NCI-H2107 treated with DMSO at 0.1 percent for 48 hours (cell line): ENCODE results near the gene TNFRSF19.

ENCODE experiments used
- DNase-seq: peaks from one replicate; lab custom pipeline; 2025; ENCODE audit not compliant: unreplicated experiment; lab: John Stamatoyannopoulos, UW

Gene TNFRSF19

DNA sequence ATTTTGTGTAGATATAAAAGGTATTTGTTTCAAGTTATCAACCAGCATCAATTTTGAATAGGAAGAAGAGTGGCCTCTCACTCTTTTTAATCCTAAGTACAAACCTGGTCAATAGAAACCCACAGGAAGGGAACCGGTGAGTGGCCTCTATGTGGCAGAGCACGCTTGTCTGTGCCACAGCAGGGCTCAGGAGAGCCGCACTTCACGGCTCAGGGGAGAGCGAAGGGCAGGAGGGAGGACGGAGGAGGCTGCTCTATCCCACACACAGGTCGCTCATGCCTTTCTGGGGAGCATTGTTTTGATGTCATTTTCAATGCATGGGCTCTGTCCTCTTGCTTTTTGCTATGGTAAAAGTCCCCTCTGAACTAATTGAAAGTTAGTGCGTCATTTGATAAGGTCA lies 57.2 kb downstream of the TNFRSF19 start:
- no peak for DNase-seq

DNA sequence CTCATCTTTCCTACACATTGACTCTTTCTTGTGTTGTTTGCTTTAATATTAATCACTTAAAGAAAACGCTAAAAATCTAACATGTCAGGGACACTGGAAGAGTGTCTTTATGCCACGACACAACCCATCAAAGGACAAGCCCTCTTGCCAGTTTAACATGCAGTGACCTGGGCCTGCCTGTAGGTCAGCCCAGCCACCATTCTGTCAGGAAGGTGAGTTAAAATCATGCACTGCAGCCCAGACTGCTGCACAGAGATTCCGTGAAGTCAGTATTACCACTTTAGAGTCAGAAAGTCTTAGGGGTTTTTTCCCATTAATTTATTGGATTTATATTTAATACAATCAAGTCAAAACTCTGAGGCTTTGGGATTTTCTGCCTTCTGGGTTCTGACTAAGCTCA lies 58.0 kb downstream of the TNFRSF19 start:
- no peak for DNase-seq

DNA sequence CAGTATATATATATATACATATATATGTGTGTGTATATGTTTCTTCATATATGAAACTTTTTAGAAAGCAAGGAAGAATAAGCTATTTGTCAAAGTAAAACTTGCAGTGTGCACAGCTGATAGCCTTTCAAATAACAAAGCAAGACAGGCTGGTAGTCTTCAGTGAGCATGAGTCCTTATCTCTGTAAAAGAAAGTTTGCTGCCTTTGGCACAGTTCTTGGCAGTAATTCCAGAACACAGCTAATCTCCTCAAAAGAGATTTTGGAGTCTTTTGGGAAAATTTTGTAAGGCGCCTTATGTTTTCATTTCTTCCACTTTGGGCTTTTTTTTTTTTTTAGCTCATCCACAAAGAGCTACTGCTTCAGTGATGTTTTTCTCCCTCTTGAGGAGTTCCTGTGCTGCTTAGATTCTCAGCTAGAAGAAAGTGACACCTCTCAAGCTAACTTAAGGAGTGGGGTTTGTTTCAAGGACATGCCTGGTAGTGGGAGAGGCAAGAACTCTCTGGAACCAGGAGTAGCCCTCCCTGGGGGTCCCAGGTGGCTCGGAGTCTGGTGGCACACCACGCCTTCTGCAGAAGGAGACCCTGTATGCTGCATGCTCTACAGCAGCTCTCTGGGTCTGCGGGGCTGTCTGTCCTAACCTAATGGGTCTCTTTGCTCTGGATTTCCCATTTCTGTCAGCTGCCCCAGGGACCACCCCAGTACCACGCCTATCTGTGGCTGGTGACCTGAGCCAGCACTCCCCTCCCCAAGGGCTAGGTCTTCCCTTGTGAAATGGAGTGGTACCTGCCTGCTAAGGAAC lies 58.8 kb downstream of the TNFRSF19 start:
- no peak for DNase-seq

DNA sequence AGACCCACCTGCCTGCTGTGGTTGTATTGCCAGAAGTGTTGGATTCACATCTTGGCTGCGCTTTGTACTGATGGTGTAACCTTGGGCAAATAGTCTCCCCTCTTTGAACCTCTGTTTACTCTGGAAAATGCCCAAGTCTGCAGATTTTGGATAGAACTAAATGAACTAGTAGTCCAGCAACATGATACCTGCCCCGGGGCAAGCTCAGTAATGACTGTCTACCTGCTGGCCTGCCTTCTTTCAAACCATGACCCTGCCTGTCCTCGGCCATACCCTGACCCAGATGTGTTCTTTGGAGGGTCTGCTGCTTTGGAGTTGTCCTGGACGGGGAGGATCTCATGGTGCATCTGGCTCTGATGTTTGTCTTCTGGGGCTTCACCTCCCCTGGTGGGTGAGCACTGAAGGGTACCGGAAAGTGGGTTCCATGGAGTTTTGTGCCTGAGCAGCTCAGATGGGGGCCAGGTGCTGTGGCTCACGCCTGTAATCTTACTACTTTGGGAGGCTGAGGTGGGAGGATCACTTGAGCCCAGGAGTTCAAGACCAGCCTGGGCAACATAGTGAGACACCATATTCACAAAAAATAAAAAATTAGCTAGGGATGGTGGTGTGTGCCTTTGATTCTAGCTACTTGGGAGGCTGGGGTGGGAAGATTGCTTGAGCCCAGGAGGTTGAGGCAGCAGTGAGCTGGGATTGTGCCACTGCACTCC lies 59.5 kb downstream of the TNFRSF19 start:
- no peak for DNase-seq

DNA sequence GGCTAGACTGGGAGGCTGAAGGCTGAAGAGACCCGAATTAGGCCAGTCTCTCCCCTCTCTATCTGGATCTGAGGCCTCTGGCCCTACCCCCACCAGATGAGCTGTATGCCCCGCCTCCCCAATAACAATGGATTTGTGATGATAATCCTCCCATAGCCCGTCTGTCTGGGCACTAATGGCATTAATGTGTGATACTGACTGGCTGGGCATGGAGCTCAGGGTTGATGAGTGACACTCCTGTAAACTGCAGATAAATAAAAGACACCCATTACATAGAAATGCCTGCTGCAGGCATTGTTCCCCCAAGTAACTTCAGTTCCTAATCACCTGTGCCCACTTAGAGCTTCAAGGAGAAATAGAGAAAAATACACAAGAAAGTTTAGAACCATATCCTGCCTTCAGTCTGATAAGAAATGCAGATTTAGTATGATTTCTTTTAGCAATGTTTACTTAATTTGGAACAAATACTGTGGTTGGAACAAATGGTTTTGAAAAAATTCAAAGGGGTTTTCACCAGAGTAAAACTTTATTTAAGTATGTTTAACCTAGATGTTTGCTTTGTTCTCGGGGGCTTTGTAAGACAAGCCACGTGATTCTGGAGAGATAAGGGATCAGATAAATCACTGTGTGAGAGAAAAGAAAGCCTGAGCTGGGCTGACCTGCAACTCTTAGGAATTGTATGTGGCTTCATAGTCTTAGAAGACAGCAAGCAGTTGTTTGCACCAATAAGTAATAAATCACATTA lies 60.3 kb downstream of the TNFRSF19 start:
- no peak for DNase-seq

DNA sequence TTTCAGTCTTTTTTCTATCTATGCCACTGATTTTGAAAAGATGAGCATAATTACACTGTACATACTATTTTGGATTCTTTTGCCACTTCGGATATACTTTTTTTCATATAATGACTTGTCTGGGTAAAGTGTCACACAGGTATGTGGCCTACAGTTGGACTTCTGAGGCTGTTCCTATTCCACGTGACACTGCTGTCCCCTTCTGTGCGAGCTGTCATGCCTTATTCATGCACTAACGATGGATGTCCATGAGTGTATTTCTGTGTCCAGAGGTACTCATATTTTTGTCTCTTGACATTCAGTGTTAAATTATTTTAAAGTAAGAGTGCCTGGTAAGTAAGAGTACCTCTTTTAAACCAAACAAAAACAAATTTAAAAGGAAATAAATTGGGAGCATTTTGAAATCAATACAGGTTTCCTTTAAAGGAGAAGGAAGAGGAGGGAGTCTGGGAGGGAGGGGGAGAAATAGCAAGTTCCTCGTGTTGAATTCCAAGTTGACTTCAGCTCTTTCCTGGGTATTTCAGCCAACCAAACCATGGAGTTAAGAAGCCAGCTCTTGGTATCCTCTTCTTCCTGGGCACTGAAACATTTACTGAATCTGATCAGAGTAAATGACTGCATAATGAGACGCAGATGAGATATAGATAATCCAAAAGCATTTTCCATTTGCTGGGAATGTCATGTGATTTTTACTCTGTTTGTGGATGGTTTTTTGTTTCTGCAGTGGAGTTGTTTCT lies 61.3 kb downstream of the TNFRSF19 start:
- DNase-seq: no peak

DNA sequence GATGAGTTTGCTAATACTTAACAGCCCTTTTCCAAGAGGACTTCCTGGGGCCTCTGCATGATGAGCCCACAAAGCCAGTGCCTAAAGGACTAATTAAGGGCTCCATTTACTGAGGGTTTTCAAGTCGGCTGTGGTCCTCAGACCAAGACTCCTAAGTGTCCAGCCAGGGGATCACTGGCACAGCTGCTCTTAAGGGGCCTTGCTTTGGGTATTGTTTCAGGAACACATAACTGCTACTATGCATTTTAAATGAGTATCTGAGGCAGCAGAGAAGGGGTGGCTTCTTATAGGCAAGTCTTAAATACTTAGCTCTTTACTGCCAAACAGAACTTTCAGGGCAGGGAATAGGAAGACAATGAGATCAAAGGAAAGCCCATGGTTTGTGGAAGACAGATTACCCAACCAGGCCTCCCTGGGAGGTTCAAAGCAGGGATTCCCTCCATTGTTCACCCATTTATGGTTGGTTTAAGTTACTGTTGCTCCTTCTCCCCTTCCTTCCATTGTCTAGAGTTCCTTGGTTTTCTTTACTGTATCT lies 61.9 kb downstream of the TNFRSF19 start:
- DNase-seq: no peak

DNA sequence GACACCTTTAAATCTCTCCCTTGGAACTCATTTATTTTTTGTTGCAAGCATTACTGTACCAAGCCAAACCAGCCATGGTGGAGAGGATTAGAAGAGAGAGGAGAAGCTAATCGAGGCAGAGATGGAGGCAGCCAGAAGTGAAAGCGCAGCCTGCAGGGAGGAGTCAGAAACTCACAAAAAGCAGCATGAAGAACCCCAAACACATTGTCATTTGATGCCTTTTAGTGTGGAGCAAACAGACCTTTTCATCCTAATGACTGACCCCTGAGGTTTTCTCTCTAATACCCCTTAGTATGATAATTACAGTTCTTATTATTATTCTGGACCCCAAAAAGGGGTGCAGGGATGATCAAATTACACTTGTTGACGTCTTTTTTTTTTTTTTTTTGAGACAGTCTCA lies 62.5 kb downstream of the TNFRSF19 start:
- no peak for DNase-seq

DNA sequence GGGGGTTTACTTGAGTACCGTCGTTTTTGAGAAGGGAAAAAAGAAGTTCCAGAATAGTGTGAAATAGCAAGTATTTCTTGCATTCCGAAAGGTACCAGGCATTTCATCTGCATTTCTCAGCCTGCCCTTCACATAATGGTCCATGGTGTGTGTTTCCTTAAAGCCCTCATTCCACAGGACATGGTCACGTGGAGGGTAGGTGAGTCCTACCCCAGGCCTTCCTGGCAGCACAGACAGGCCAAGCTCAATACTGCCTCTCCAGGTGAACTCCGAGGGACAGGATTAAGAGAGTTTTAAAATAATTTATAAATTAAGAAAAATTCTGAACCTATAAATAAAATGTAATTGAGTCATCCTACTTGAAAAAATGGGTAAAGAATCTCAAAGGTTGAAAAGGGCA lies 64.7 kb downstream of the TNFRSF19 start:
- no peak for DNase-seq

DNA sequence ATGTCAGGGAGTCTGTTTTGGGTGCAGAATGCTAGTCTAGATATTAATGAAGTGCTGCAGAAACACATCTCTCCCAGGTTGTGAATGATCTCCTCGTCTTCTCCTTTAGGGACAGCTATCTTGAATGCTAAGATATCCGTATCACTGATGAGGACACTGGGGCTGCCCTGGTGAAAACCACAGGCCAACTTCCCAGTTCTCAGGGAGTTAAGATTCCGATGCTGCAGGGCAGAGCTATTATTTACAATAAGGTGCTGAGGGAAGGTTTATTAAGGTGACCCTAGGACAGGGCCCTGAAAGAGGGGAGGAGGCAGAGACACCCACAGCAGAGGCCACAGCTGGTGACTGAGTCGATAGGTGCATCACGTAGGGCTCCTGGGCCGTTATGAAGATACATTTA lies 66.1 kb downstream of the TNFRSF19 start:
- no peak for DNase-seq

DNA sequence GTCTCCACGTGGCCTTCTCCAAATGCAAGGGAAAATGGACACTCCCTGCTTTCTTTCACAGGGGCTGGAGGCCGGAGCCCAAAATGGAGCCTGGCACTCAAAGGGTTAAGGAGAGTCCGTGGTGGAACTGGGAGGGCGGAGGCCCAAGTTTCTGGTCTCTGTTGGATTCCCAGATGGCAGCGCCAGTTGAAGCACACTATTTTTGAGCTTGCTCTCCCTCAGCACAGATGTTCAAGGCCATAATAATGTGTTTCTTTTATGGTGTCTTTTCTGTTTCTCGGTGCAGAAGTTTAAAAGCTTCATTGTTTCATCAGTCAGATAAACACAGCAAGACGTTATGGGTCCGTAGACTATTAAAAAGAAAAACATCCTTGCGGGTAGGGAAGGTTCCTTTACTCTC lies 67.6 kb downstream of the TNFRSF19 start:
- DNase-seq: no peak

DNA sequence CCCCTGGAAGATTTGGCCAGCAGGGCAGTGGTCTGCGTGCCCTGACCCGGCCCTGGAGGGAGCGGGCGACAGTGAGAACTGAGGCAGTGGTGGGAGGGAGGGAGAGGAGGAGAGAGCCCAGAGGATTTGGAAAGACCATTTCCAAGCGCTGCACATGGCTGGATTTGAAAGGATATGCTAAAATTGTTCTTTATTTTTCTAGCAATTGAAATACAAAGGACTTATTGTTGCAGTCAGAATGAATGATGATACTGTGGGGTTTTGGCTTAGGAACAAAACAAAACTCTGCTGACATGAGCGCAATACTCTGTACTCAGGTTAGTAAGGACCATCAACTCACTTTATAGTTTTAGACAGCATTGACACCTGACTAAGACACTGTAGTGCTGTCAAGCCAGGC lies 69.5 kb downstream of the TNFRSF19 start:
- DNase-seq: no peak

DNA sequence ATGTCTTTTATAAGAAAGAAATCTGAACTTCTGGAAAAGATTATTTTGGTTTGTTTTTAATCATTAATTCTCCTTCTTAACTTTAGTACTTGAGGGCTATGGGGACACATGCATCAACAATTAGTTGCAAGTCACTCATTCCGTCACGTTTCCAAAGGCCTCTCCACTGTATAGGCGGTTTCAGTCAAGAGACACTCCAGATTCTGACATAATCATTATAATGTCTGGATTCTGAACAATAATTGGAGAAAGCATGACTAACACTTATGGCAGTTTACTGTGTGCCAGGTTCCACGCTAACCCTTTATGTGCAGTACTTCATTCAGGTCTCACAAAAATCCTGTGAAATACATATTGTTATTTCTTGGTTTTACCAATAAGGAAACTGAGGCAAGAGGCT lies 71.9 kb downstream of the TNFRSF19 start:
- no peak for DNase-seq

DNA sequence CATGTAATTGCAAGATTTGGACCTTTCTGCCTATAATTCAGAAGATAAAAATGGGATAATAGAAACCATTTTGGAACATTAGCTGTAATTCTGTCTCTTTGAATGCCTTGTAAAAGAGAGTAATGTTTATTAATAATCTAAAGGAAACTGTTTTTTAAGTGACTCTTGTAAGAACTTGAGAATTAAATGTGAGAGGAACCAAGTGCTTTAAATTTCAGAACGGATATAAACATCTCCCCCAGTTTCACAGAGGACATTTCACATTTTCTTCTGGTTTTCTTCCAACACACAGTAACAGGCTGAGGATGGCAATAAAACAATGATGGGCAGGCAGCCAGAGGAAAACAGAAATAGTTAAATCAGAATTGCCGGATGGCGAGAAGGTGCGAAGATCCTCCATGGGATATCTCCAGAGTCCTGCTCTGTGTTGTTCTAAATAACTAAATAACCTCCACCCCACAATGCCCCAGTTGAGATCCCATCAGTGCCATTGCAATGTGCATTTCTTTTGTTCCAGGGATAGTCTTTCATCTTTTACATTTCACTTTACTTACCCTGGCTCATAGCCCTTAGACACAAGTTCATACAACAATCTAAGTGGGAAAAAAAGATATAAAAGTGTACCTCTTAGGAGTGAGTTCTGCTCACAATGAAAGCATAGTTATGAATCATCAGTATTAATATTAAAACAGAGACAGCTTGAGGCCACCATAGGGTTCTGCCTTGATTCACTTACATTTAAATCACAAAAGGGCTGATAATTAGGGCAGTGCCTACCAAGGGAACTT lies 73.3 kb downstream of the TNFRSF19 start:
- no peak for DNase-seq

DNA sequence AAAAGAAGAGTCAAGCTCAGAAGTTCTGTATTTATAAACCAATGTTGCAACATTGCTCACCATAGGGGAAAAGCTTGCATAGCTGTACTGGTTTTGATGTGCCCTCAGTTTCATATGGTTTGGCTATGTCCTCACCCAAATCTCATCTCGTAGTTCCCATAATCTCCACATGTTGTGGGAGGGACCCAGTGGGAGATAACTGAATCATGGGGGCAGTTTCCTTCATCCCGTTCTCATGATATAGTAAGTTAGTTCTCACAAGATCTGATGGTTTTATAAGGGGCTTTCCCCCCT lies 73.9 kb downstream of the TNFRSF19 start:
- DNase-seq: no peak

DNA sequence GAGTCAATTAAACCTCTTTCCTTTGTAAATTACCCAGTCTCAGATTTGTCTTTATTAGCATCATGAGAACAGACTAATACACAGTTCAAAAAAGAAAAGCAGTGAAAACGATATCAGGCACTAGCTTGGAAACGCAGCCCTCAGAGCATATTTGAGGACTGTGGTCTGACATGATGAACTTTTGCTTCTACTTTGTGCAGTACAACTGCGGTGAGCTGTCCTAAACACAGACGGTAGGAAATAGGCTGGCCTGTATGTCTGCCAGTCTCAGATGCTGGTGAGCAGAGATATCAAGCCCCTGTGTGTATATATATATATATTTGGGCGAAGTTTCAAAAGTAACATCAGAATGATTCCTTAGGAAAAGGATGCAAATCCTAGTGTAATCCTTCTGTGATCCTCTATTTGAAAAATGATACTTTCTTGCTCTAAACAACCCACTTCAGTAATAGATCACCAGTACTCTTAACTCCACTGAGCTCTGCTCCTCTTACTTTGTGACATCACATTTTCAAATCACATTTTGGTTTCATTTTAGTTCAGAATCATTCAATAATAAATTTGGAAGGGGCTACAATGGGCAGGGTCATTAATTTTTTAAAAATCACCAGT lies 74.4 kb downstream of the TNFRSF19 start:
- no peak for DNase-seq

DNA sequence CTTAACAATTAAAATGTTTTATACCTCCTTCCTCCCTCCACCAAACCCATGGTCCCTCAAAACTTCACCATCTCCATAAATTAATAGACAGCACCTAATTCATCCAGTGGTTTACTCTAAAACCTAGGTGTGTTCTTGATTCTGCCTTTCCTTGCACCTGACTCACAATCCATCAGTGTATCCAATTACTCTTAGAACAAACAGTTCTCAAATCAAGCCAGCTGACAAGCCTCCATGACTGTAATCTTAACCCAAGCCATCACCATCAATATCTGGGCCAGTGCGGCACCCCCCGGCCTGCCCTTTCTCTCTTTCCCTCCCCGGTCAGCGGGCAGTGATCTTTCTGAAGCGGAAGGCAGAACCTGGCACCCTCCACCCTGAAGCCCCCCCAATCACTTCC lies 75.6 kb downstream of the TNFRSF19 start:
- no peak for DNase-seq

DNA sequence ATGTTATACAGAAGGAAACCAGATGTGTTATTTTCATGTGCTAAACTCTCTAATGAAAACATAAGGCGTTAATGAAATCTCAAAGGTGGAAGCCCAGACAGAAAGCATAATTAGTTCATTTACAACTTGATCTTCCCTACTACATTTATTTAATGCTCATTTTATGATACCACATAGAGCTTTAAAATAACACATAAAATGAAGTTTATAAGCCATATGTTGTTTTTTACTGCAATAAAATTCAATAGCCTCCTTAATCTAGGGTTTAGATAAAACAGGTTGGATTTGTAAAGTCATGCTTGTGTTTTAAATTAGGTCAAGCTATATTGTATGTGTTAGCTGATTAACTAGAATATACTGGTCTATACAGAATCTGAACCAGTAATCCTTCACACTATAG lies 81.2 kb downstream of the TNFRSF19 start:
- no peak for DNase-seq

DNA sequence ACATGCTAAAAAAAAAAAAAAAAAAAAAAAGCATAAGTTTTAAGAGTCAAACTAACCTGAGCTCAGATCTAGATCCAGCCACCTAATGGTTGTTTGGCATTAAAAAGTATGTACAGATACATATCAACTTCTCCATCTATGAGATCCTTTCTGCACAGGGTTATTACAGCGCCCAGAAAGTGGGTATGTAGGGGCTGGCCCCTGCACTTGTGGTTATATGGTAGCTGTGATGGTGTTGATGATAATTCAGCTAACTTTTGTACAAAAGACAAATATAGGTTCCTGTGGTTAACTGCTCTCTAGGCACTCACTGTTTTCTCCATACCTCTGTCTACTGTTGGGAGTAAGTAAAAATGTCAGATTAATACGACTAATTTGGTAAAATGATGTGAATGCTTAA lies 81.7 kb downstream of the TNFRSF19 start:
- DNase-seq: no peak
